Esophagus muscularis mucosa (tissue), 4 donors: ENCODE measurements around the gene CLCN7. TPM values are rescaled to one million over a fixed set of nuclear protein-coding genes. Genes with fewer than 3 reads are reported as not detected.

Source experiments
- DNase-seq: peaks from one replicate; pipeline ENCODE4 v3.0.0-alpha.2; 2017; ENCODE audit errors: extremely low spot score
- H3K27ac ChIP-seq, 4 donors: fragments of 200-600 bp; sonication (generic); replicated peaks in 1 of 4; 1 replicate in 3 of 4; 2 replicates in 1 of 4; pipeline ENCODE4 v1.5.1; 2016 to 2019; ENCODE audit warnings: mild to moderate bottlenecking in 1 of 4
- H3K27me3 ChIP-seq, 4 donors: fragments of 200-600 bp; sonication (generic); one replicate each; pipeline versions ENCODE4 v1.5.1 to v1.6.0; 2016 to 2019
- H3K36me3 ChIP-seq, 4 donors: fragments of 200-600 bp; sonication (generic); one replicate each; pipeline ENCODE4 v1.5.1; 2016 to 2019
- H3K4me1 ChIP-seq, 4 donors: fragments of 200-600 bp; sonication (generic); one replicate each; pipeline ENCODE4 v1.5.1; 2016 to 2019
- H3K4me3 ChIP-seq, 4 donors: fragments of 200-600 bp; sonication (generic); 1 replicate in 2 of 4; 2 replicates in 2 of 4; pipeline ENCODE4 v1.5.1; 2016 to 2019; ENCODE audit warnings: mild to moderate bottlenecking in 4 of 4, moderate library complexity in 1 of 4
- H3K9me3 ChIP-seq, 4 donors: fragments of 200-600 bp; sonication (generic); 1 replicate in 3 of 4; 2 replicates in 1 of 4; pipeline ENCODE4 v1.5.1; 2016 to 2019
- EP300 ChIP-seq: sonication (generic); formaldehyde crosslinking; IDR thresholded peaks from one replicate; pipeline ENCODE4 v1.6.1; 2017; ENCODE audit warnings: antibody characterized with exemption
- POLR2A ChIP-seq: fragments of 450-650 bp; IDR thresholded peaks from one replicate; pipeline ENCODE4 v1.6.1; 2017; ENCODE audit warnings: antibody characterized with exemption, moderate library complexity, mild to moderate bottlenecking, low read depth
- POLR2AphosphoS5 ChIP-seq, 2 donors: sonication (generic); formaldehyde crosslinking; IDR thresholded peaks; one replicate each; pipeline ENCODE4 v1.6.1; 2017; ENCODE audit warnings: antibody characterized with exemption in 2 of 2
- WGBS: methylation state at CpG from one replicate; pipeline ENCODE4 v1.1.5; 2018; 5-methylcytosine and 5-hydroxymethylcytosine counted together
- intact Hi-C: fragments of 100-400 bp; cut with DNase I; formaldehyde crosslinking; loops from one replicate; pipeline ENCODE4 v1.15.1; 2023
- total RNA-seq, 4 donors: library from RNA; depleted of rRNA; stranded (reverse); fragments of >200 nt; gene quantifications; one replicate each; pipeline versions ENCODE4 v1.1.0 to v1.2.1, GENCODE V29; 2016
- TF ChIP-seq, protein P1 (sequence below), 3 experiments: fragments of 200-600 bp in 2 of 3; fragments of 450-650 bp in 1 of 3; sonication (generic) in 2 of 3; IDR thresholded peaks; one replicate each; pipeline ENCODE4 v1.5.1; 2017 to 2019; ENCODE audit warnings: antibody characterized with exemption in 3 of 3, mild to moderate bottlenecking in 2 of 3, moderate library complexity in 1 of 3

The CLCN7 gene
- total RNA-seq, 4 donors from 2014 or later = 41.5 to 130 (median 71.9) TPM

DNA sequence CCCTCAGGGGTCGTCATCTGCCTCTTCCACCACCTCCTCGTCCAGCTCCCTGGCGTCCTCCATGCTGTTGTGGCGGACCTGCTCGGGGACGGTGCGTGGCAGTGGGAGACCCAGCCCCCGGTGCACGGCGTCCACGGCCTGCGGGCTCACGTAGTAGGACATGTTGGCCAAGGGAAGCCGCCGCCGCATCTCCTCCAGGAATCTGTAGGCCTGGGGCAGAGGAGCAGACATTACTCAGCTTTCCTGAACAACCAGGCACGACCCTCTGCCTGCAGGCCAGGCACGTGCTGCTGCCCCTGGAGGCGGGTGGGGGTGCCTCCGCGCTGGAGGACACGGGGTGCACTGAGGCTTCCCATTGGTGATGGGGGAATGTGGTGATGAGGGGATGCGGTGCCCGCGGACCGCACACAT is 36.1 kb upstream of the CLCN7 start:
- H3K4me1 ChIP-seq = peaks cover 16 to 24% (median 21%) of the 10 kb centered on the region in 4 donors
- H3K27ac ChIP-seq = no peak overlapping the region
- TF ChIP-seq EP300 (no peak), POLR2A (no peak), POLR2AphosphoS5 (IDR thresholded peaks at IDR 0.05) (no peak)
- TF ChIP-seq, protein P1, sequence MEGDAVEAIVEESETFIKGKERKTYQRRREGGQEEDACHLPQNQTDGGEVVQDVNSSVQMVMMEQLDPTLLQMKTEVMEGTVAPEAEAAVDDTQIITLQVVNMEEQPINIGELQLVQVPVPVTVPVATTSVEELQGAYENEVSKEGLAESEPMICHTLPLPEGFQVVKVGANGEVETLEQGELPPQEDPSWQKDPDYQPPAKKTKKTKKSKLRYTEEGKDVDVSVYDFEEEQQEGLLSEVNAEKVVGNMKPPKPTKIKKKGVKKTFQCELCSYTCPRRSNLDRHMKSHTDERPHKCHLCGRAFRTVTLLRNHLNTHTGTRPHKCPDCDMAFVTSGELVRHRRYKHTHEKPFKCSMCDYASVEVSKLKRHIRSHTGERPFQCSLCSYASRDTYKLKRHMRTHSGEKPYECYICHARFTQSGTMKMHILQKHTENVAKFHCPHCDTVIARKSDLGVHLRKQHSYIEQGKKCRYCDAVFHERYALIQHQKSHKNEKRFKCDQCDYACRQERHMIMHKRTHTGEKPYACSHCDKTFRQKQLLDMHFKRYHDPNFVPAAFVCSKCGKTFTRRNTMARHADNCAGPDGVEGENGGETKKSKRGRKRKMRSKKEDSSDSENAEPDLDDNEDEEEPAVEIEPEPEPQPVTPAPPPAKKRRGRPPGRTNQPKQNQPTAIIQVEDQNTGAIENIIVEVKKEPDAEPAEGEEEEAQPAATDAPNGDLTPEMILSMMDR (IDR thresholded peaks at IDR 0.05) = no peak
- peaks cover 0 to 7% (median 3%) of the 10 kb centered on the region in 4 donors for H3K9me3 ChIP-seq
- no peak overlapping the region for H3K4me3 ChIP-seq
- DNase-seq = no peak
- H3K36me3 ChIP-seq = peaks cover 4 to 82% (median 53%) of the 10 kb centered on the region in 4 donors
- 89% methylated on average over 15 of the region's 26 CpGs for WGBS
- no peaks in the 10 kb centered on the region for H3K27me3 ChIP-seq
- intact Hi-C loops = no loop called here

GRCh38 chr16:1510272-1510671 is 35.4 kb upstream of the CLCN7 start:
- Histone ChIP-seq H3K4me1 (peaks cover 16 to 24% (median 21%) of the 10 kb centered on the region in 4 donors), H3K36me3 (peaks cover 7 to 83% (median 59%) of the 10 kb centered on the region in 4 donors), H3K4me3 (no peak overlapping the region), H3K9me3 (peaks cover 0 to 7% (median 2%) of the 10 kb centered on the region in 4 donors), H3K27ac (peak overlapping the region; percentile 55 to 74 (median 66)), H3K27me3 (no peaks in the 10 kb centered on the region)
- 83% methylated on average over 7 of the region's 10 CpGs for WGBS
- no peak for DNase-seq
- intact Hi-C loops = no loop called here
- no peak for TF ChIP-seq POLR2A
- TF ChIP-seq EP300 = no peak
- TF ChIP-seq, protein P1 (IDR thresholded peaks at IDR 0.05) = no peak
- no peak for TF ChIP-seq POLR2AphosphoS5 (IDR thresholded peaks at IDR 0.05)

GRCh38 chr16:1509307-1510221 is 34.7 kb upstream of the CLCN7 start:
- Histone ChIP-seq H3K27ac (peak overlapping the region; percentile 55 to 74 (median 66)), H3K9me3 (peaks cover 0 to 5% (median 0%) of the 10 kb centered on the region in 4 donors), H3K27me3 (no peaks in the 10 kb centered on the region), H3K36me3 (peaks cover 7 to 89% (median 66%) of the 10 kb centered on the region in 4 donors), H3K4me1 (peaks cover 16 to 24% (median 21%) of the 10 kb centered on the region in 4 donors), H3K4me3 (no peak overlapping the region)
- 88% methylated on average over 16 of the region's 44 CpGs for WGBS
- no peak for DNase-seq
- intact Hi-C loops = no loop called here
- TF ChIP-seq EP300 (no peak), POLR2A (no peak), POLR2AphosphoS5 (IDR thresholded peaks at IDR 0.05) (peak; percentile 54 to 64)
- TF ChIP-seq, protein P1 (IDR thresholded peaks at IDR 0.05) = no peak

DNA sequence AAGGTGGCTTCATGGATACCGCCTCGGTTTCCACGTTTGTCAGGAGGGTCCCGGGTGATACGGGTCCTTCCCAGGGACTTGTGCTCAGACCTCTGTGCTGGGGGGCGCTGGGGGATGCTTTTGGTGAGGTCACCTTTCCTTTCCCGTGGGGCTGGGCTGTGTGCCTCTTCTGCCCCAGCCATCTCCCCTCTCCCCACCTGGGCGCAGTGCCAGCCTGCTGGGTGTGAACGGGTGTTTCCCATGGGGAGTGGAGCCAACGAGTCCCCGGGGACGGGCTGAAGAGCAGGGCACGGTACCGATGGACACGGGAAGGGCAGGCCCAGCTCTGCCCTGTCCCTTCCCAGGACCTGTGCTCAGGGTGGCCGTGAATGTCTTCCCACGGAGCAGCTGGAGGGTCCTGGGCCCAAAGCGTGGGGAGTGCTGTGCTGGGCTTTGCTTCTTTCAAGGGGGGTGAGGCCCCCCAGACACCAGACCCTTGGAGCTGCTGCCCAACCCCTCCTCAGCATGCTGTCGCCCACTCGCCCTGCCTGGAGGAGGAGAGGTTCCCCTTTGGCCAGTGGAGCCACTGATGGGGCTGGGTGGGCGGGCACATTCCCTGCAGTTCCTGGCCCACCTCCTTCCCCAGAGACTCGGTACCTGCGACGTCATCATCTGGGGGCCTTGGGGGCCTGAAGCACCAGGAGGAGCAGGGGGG is 33.8 kb upstream of the CLCN7 start:
- Histone ChIP-seq H3K27ac (peak overlapping the region in 3 of 4 donors; percentile 55 to 74 (median 67)), H3K9me3 (no peaks in the 10 kb centered on the region), H3K36me3 (peaks cover 7 to 85% (median 69%) of the 10 kb centered on the region in 4 donors), H3K27me3 (no peaks in the 10 kb centered on the region), H3K4me1 (peaks cover 16 to 24% (median 21%) of the 10 kb centered on the region in 4 donors), H3K4me3 (no peak overlapping the region)
- intact Hi-C loops = no loop called here
- no peak for DNase-seq
- TF ChIP-seq POLR2AphosphoS5 (IDR thresholded peaks at IDR 0.05) = no peak
- TF ChIP-seq EP300 = no peak
- TF ChIP-seq POLR2A = no peak
- WGBS = 89% methylated on average over 13 of the region's 24 CpGs
